IMR-90 (cell line): Measurements from ENCODE around the gene AGK. TPM values are rescaled to one million over a fixed set of nuclear protein-coding genes. Genes with fewer than 3 reads are reported as not detected.

ENCODE experiments used
- ATAC-seq: fragments of 200-7000 bp; cut with Tn5 transposase; 2 replicates; pipeline ENCODE4 v1.9.1; 2020; ENCODE audit warnings: low read depth, mild to moderate bottlenecking, moderate library complexity
- BruUV-seq: library from RNA; stranded (reverse); fragments of 400-500 nt; replicated peaks from 2 replicates; lab custom pipeline; 2021; lab: Mats Ljungman, UMichigan
- CTCF ChIA-PET: fragments of 300-600 bp; formaldehyde crosslinking; extraction: SDS; loops from one replicate; lab custom pipeline; 2021; ENCODE audit warnings: antibody characterized with exemption; lab: Yijun Ruan, JAX
- POLR2A ChIA-PET: fragments of 300-600 bp; sonication (Branson Sonifier 250); formaldehyde crosslinking; loops from one replicate; lab custom pipeline; 2022; ENCODE audit warnings: antibody characterized with exemption; ENCODE audit not compliant: unreplicated experiment; lab: Charles Lee
- DNase-seq: peaks from one replicate; pipeline ENCODE4 v3.0.0; 2013
- H2AFZ ChIP-seq: replicated peaks from 2 replicates; pipeline ENCODE3; 2013; ENCODE audit warnings: low read length, mild to moderate bottlenecking; ENCODE audit not compliant: poor library complexity
- H2AK5ac ChIP-seq: 2 replicates; pipeline ENCODE4 v1.6.1; 2013; ENCODE audit warnings: low read depth, low read length, inconsistent platforms
- H2AK9ac ChIP-seq: replicated peaks from 2 replicates; pipeline ENCODE3; 2013; ENCODE audit warnings: mild to moderate bottlenecking, low read depth, low read length, moderate library complexity; ENCODE audit not compliant: poor library complexity
- H2BK120ac ChIP-seq: 2 replicates; pipeline ENCODE4 v1.6.1; 2013; ENCODE audit warnings: low read depth, low read length, inconsistent platforms
- H2BK15ac ChIP-seq: 3 replicates; pipeline ENCODE4 v1.6.1; 2013; ENCODE audit warnings: low read depth, low read length, inconsistent platforms
- H2BK20ac ChIP-seq: 2 replicates; pipeline ENCODE4 v1.6.1; 2013; ENCODE audit warnings: low read depth, mild to moderate bottlenecking, inconsistent platforms, low read length, moderate library complexity
- H2BK5ac ChIP-seq: 2 replicates; pipeline ENCODE4 v1.6.1; 2013; ENCODE audit warnings: mild to moderate bottlenecking, low read depth, low read length, inconsistent platforms; ENCODE audit not compliant: poor library complexity, severe bottlenecking
- H3K14ac ChIP-seq: replicated peaks from 2 replicates; pipeline ENCODE4 v1.6.1; 2013; ENCODE audit warnings: low read depth, low read length, inconsistent platforms
- H3K18ac ChIP-seq: 2 replicates; pipeline ENCODE4 v1.6.1; 2013; ENCODE audit warnings: low read depth, low read length, control low read depth
- H3K23ac ChIP-seq: 2 replicates; pipeline ENCODE4 v1.6.1; 2013; ENCODE audit warnings: low read depth, low read length, inconsistent platforms
- H3K27ac ChIP-seq: 2 replicates; pipeline ENCODE4 v1.5.1; 2013; ENCODE audit warnings: mild to moderate bottlenecking, control low read depth, low read length; ENCODE audit not compliant: insufficient read depth
- H3K27me3 ChIP-seq: 2 replicates; pipeline ENCODE4 v1.6.1; 2013; ENCODE audit warnings: low read length; ENCODE audit not compliant: control insufficient read depth, insufficient read depth
- H3K36me3 ChIP-seq: 2 replicates; pipeline ENCODE4 v1.6.1; 2013; ENCODE audit warnings: low read length, mixed read lengths; ENCODE audit not compliant: control insufficient read depth, insufficient read depth
- H3K4ac ChIP-seq: 2 replicates; pipeline ENCODE4 v1.6.1; 2013; ENCODE audit warnings: low read depth, low read length, inconsistent platforms
- H3K4me1 ChIP-seq: 2 replicates; pipeline ENCODE4 v1.6.1; 2013; ENCODE audit warnings: low read length, mixed read lengths; ENCODE audit not compliant: control insufficient read depth, insufficient read depth
- H3K4me2 ChIP-seq: 2 replicates; pipeline ENCODE4 v1.6.1; 2013; ENCODE audit warnings: low read depth, mild to moderate bottlenecking, control low read depth, low read length, moderate library complexity
- H3K4me3 ChIP-seq: 2 replicates; pipeline ENCODE4 v1.5.1; 2013; ENCODE audit warnings: low read depth, mild to moderate bottlenecking, control low read depth, low read length, moderate library complexity; ENCODE audit not compliant: insufficient read depth
- H3K56ac ChIP-seq: 2 replicates; pipeline ENCODE4 v1.6.1; 2013; ENCODE audit warnings: low read length, inconsistent platforms; ENCODE audit not compliant: insufficient read depth; ENCODE audit errors: extremely low read depth
- H3K79me1 ChIP-seq, 2 experiments: 2 replicates each; pipeline ENCODE4 v1.6.1; 2013; ENCODE audit warnings: low read length in 2 of 2, inconsistent platforms in 1 of 2, low read depth in 1 of 2
- H3K9ac ChIP-seq: 2 replicates; pipeline ENCODE4 v1.6.1; 2013; ENCODE audit warnings: low read depth, low read length, control low read depth
- H3K9me1 ChIP-seq: 2 replicates; pipeline ENCODE4 v1.6.1; 2013; ENCODE audit warnings: low read length, inconsistent platforms; ENCODE audit not compliant: insufficient read depth
- H3K9me3 ChIP-seq: 2 replicates; pipeline ENCODE4 v1.6.1; 2013; ENCODE audit warnings: low read length; ENCODE audit not compliant: control insufficient read depth, insufficient read depth
- H4K20me1 ChIP-seq: 2 replicates; pipeline ENCODE4 v1.6.1; 2013; ENCODE audit warnings: low read length, inconsistent platforms; ENCODE audit not compliant: insufficient read depth
- H4K5ac ChIP-seq: 2 replicates; pipeline ENCODE4 v1.6.1; 2013; ENCODE audit warnings: mild to moderate bottlenecking, low read depth, low read length, control low read depth
- H4K8ac ChIP-seq, 2 experiments: 2 replicates each; pipeline ENCODE4 v1.6.1; 2013; ENCODE audit warnings: low read depth in 2 of 2, low read length in 2 of 2, control low read depth in 1 of 2, inconsistent platforms in 1 of 2
- H4K91ac ChIP-seq: 2 replicates; pipeline ENCODE4 v1.6.1; 2013; ENCODE audit warnings: low read depth, low read length, inconsistent platforms; ENCODE audit not compliant: insufficient read depth
- BHLHE40 ChIP-seq: fragments of 150-350 bp; IDR thresholded peaks from 2 replicates; pipeline ENCODE4 v1.6.1; 2016; ENCODE audit warnings: mild to moderate bottlenecking, low read depth, low read length
- CEBPB ChIP-seq: IDR thresholded peaks from 2 replicates; pipeline ENCODE4 v1.6.1; 2012; ENCODE audit warnings: low read depth, low read length, improper control_type of control experiment
- CHD1 ChIP-seq: IDR thresholded peaks from 2 replicates; pipeline ENCODE4 v1.6.1; 2012; ENCODE audit warnings: low read depth, low read length, improper control_type of control experiment
- CTCF ChIP-seq: conservative IDR thresholded peaks from 2 replicates; pipeline ENCODE4 v1.5.1; 2012; ENCODE audit warnings: mild to moderate bottlenecking, low read depth, low read length, improper control_type of control experiment
- ELK1 ChIP-seq: fragments of 150-350 bp; IDR thresholded peaks from 2 replicates; pipeline ENCODE4 v1.6.1; 2016; ENCODE audit warnings: low read depth, mild to moderate bottlenecking, low read length, moderate library complexity, borderline replicate concordance
- FOS ChIP-seq: fragments of 150-350 bp; IDR thresholded peaks from 2 replicates; pipeline ENCODE4 v1.6.1; 2016; ENCODE audit warnings: low read depth, low read length
- MAFK ChIP-seq: IDR thresholded peaks from 2 replicates; pipeline ENCODE4 v1.6.1; 2012; ENCODE audit warnings: low read depth, low read length, improper control_type of control experiment
- MAZ ChIP-seq: IDR thresholded peaks from 2 replicates; pipeline ENCODE4 v1.6.1; 2012; ENCODE audit warnings: low read depth, mild to moderate bottlenecking, low read length, improper control_type of control experiment, moderate library complexity, borderline replicate concordance
- MXI1 ChIP-seq: IDR thresholded peaks from 2 replicates; pipeline ENCODE4 v1.6.1; 2012; ENCODE audit warnings: low read depth, mild to moderate bottlenecking, low read length, moderate library complexity, borderline replicate concordance
- NFE2L2 ChIP-seq: fragments of 150-350 bp; IDR thresholded peaks from 2 replicates; pipeline ENCODE4 v1.6.1; 2016; ENCODE audit warnings: low read depth, mild to moderate bottlenecking, low read length
- POLR2A ChIP-seq: IDR thresholded peaks from 2 replicates; pipeline ENCODE4 v1.6.1; 2012; ENCODE audit warnings: mild to moderate bottlenecking, low read depth, low read length
- RAD21 ChIP-seq: IDR thresholded peaks from 2 replicates; pipeline ENCODE4 v1.6.1; 2012; ENCODE audit warnings: low read length, improper control_type of control experiment
- RCOR1 ChIP-seq: IDR thresholded peaks from 2 replicates; pipeline ENCODE4 v1.6.1; 2012; ENCODE audit warnings: mild to moderate bottlenecking, low read length, improper control_type of control experiment; ENCODE audit not compliant: insufficient replicate concordance
- RFX5 ChIP-seq: IDR thresholded peaks from 2 replicates; pipeline ENCODE4 v1.8.0; 2012; ENCODE audit warnings: low read depth, mild to moderate bottlenecking, low read length, moderate library complexity
- SMC3 ChIP-seq: fragments of 150-350 bp; IDR thresholded peaks from 2 replicates; pipeline ENCODE4 v1.6.1; 2016; ENCODE audit warnings: low read depth, mild to moderate bottlenecking, antibody characterized with exemption, low read length, moderate library complexity
- USF2 ChIP-seq: fragments of 150-350 bp; IDR thresholded peaks from 2 replicates; pipeline ENCODE4 v1.6.1; 2017; ENCODE audit warnings: mild to moderate bottlenecking, antibody characterized with exemption, low read length, low read depth
- WGBS, 2 experiments: methylation state at CpG; one replicate each; pipeline versions ENCODE4 v1.1.5 to v1.1.7; 2013; ENCODE audit warnings: missing lambda C conversion rate in 2 of 2; ENCODE audit not compliant: insufficient read length in 1 of 2; ENCODE audit errors: extremely low coverage in 2 of 2; 5-methylcytosine and 5-hydroxymethylcytosine counted together
- dilution Hi-C: fragments of 300-500 bp; cut with HindIII; formaldehyde crosslinking; loops from one replicate; pipeline ENCODE4 v1.14.3; 2018; ENCODE audit warnings: low sequenced_read_pairs; ENCODE audit not compliant: unreplicated experiment
- in situ Hi-C: fragments of 300-500 bp; cut with MboI; formaldehyde crosslinking; loops from 3 replicates; pipeline ENCODE4 v1.14.3; 2019; ENCODE audit warnings: low sequenced_read_pairs, inconsistent platforms, mixed read lengths
- intact Hi-C: fragments of 100-400 bp; cut with micrococcal nuclease; formaldehyde crosslinking; loops from 2 replicates; pipeline ENCODE4 v1.10.0; 2022
- polyA plus RNA-seq, 3 experiments: library from polyadenylated mRNA; depleted of rRNA; stranded (reverse); fragments of >200 nt; gene quantifications; 2 replicates each; pipeline ENCODE4 v1.2.3, GENCODE V29; 2012; ENCODE audit warnings: low replicate concordance in 1 of 3
- total RNA-seq: library from RNA; depleted of rRNA; stranded (reverse); fragments of >200 nt; gene quantifications from 2 replicates; pipeline ENCODE4 v1.2.3, GENCODE V29; 2012

Gene AGK
- total and polyA plus RNA-seq, 2 of the 4 experiments (the other 2 are of a cell fraction), result 35.5 to 37.3 TPM

GRCh38 chr7:141704741-141705140 is 153.5 kb downstream of the AGK start:
- Histone ChIP-seq H2AK9ac (no peak overlapping the region), H3K4me3 (no peak overlapping the region), H3K56ac (no peak overlapping the region), H3K18ac (no peak overlapping the region), H3K23ac (no peak overlapping the region), H3K4ac (no peak overlapping the region), H3K27me3 (peaks cover 3% of the 10 kb centered on the region; the same call in 1 of the 2 replicates), H2BK5ac (no peak overlapping the region), H3K27ac (no peak overlapping the region), H4K91ac (no peak overlapping the region), H4K5ac (no peak overlapping the region), H3K9ac (no peak overlapping the region), H2AK5ac (no peak overlapping the region), H2BK120ac (no peak overlapping the region), H2AFZ (no peak overlapping the region), H2BK20ac (no peak overlapping the region), H3K79me1 (peaks cover 0 to 3% of the 10 kb centered on the region in 2 experiments; a peak in 1 of 4 replicates), H4K20me1 (no peaks in the 10 kb centered on the region; the same call in 1 of the 2 replicates), H3K4me1 (peaks cover 1% of the 10 kb centered on the region; the same call in 1 of the 2 replicates), H4K8ac (no peak overlapping the region), H3K14ac (no peak overlapping the region), H3K9me1 (no peaks in the 10 kb centered on the region), H3K36me3 (no peaks in the 10 kb centered on the region), H3K9me3 (no peaks in the 10 kb centered on the region), H2BK15ac (no peak overlapping the region), H3K4me2 (no peak overlapping the region)
- in situ Hi-C loops (no loop called here), dilution Hi-C loops (no loop called here), intact Hi-C loops (no loop called here)
- ATAC-seq (no peak), DNase-seq (peak; percentile 29)
- WGBS, 2 experiments, result no CpG with 5 or more reads among the region's 5 CpGs
- CTCF ChIA-PET, result no interaction called here
- POLR2A ChIA-PET, result no interaction called here
- TF ChIP-seq NFE2L2 (no peak), BHLHE40 (no peak), ELK1 (no peak), RAD21 (no peak), CTCF (no peak), POLR2A (no peak), SMC3 (no peak), RFX5 (no peak), MAFK (no peak), MXI1 (no peak), CHD1 (no peak), MAZ (no peak), RCOR1 (no peak), FOS (no peak), USF2 (no peak), CEBPB (no peak)
- BruUV-seq, result no TSS peak
